T-helper 1 cell (primary cell): ENCODE measurements around the gene AK6.
A peak's percentile ranks its signal among the peaks of the same experiment; 100 is the strongest.
"Not testable (repeated sequence)": the region's sequence is repeated elsewhere in the genome, so short reads cannot be mapped to it uniquely, and the experiment has no call there.

Experiments used
- DNase-seq, 5 donors: peaks; one replicate each; pipeline ENCODE4 v3.0.0-alpha.2; 2012 to 2020

The AK6 gene

GRCh38 chr5:69335341-69335935, 33.9 kb downstream of the AK6 start:
- DNase-seq: no peak

DNA sequence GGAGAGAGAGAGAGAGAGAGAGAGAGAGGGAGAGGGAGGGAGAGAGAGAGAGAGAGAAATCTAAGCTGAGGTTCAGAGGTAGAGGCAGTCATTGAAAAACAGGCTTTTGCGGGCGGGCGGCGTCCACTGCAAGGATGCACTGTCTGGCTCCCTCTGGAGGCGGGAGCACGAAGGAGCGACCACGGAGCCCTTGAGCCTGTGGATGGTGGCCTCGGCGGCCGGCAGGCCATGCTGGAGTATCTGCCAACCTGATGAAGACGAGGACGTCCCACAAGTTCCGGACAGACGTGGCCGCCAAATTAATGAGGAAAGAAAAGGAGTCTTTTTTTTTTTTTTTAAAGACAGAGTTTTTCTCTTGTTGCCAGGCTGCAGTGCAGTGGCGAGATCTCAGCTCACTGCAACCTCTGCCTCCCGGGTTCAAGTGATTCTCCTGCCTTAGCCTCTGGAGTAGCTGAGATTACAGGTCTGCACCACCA, 34.5 kb downstream of the AK6 start:
- DNase-seq: peak; percentile 46 to 79 (median 64)

GRCh38 chr5:69333668-69334315, 35.5 kb downstream of the AK6 start:
- DNase-seq: not testable (repeated sequence)

GRCh38 chr5:69331528-69332445, 37.5 kb downstream of the AK6 start:
- no peak for DNase-seq

DNA sequence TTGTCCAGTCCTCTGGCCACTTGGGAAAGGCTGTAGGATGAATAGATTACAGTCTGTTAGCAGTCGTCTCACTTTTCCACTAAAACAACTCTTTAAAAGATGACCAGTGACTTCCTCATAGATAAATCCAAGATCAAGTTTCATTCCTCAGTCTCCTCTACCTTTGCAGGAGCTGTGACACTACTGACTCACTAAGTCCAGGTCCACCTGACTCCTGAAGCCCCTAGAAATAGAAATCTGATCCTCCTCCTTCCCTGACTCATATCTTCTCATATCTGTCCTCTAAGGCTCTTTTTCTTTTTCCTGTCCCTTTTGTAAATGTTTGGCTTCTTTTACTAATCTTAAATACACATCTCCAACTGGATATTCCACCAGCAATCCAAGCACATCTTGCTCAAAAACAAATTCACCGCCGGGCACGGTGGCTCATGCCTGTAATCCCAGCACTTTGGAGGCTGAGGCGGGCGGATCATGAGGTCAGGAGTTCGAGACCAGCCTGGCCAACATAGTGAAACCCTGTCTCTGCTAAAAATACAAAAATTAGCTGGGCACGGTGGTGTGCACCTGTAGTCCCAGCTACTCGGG, 39.3 kb downstream of the AK6 start:
- DNase-seq: no peak

DNA sequence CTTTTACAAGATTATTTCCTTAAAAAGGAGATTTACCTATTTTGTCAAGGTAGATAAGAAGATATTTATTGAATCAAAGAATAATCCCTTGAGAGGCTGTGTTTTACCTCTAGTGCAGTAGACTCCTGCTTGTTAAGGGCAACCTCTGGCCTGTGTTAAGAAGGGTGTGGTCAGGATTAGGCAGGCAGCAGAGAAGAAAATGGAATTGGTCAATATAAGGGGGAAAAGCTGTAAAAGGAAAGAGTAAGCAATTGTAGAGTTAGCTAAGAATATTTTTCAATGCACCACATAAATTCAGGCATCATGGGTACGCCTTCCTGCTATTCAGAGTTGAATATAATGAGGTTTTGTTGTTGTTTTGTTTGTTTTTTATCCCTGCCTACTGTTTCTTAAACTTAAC, 43.0 kb downstream of the AK6 start:
- DNase-seq: no peak

DNA sequence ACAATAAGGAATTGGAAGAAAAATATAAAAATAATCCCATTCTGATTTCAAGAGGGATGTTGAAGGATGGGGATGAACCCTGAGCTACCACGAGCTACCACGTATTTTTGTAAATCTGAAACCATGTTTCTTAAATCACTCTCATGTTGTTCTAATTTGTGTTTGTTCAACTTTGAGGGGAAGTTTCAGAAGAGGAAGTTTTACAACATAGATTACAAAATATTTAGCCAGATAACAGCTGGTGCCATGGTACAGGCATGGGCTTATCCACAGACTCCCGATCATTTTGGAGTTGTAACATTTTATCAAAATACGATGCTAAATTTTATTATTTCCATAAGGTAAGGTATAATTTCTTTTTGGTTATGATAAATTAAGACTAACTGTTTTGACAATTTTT, 51.9 kb downstream of the AK6 start:
- no peak for DNase-seq

DNA sequence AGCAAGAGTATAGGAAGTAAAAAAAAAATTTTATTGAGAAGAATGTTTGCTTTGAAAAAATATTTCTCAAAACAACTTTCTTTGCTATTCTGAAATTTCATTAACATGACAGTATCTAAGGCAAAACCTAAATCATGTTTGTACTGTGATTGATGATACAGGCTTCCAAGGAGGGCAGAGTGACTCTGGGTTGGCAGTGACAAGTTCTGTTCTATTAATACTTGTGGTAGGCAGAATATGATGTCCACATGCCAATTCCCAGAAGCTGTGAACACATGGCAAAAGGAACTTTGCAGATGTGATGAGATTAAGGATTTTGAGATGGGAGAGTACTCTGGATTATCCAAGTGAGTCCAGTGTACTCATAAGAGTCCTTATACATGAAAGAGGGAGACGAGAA, 53.3 kb downstream of the AK6 start:
- no peak for DNase-seq

DNA sequence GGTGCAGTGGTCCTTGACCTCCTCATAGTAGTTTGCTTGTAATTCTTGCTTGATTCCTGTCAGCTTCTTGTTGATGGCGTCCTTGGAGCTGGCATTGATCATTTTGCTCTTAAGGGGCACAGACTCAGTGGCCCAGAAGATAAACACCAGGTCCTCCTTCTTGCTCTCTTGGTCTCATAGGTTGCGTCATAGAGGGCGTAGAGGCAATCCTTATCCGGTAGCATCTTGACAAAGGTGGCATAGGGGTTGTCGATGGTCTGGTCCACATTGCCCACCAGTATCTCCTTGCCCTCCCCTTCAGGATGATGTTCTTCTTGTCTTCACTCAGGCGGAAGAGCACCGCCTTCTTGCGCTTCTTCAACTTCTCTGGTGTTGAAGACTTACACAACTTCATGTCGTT, 55.9 kb downstream of the AK6 start:
- no peak for DNase-seq

DNA sequence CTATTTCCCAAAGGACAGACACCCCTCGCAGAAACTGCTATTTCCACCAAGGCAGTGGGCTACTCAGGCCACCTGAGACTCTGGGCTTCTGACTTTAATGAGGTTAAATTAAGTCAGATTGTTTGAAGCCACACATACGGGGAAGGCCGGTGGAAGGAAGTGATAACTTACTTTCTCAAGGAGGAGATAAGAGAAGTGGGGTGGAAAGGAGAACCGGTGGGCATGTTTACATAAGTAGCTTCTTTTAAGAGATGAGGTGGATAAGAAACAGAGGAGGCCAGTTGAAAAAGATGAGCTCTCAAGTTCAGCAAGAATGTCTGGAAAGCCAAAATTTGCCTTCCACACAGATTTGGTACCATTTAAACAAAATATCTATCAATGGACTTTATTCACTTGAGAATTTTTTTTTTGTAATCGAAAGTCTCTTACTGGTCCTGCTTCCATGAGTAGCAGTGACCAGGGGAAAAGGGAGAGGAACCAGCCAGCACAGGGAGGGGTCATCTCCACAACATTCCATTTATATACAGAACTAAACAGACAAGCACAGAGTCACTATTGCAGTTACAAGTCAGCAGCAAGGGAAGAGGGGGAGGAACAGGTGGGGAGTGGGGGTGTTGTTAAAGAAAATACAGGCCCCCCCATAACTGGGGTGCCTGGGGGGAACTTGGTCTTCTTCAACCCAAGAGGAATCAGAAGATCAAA, 56.7 kb downstream of the AK6 start:
- no peak for DNase-seq

DNA sequence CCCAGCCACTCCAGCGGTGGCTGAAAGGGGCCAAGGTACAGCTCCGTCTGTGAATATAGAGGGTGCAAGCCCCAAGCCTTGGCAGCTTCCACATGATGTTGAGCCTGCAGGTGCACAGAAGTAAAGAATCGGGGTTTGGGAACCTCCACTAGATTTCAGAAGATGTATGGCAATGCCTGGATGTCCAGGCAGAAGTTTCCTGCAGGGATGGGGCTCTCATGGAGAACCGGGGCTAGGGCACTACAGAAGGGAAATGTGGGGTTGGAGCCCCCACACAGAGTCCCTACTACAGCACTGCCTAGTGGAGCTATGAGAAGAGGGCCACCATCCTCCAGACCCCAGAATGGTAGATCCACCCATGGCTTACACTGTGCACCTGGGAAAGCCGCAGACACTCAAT, 59.9 kb downstream of the AK6 start:
- no peak for DNase-seq

- no peak for DNase-seq
Observed at GRCh38 chr5:69308046-69308553, 61.2 kb downstream of the AK6 start.

DNA sequence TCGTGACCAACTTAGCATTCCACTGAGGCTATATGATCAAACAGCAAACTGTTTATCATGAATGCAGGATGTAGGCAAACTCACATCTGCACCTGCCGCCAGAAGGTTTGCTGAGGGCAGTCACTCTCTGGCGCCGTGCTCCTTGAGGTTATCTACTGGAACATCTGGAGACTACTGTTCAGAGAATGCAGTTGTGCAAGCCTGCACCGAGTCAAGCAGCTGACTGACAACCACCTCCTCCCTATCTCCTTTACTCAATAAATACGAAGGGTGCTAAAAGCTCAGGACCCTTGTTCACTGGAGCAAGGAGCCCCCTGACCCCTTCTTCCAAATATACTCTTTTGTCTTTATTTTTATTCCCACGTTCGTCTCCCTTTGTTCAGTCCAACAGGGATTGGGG, 63.8 kb downstream of the AK6 start:
- DNase-seq: no peak
